HEK293T (cell line): ENCODE measurements around the gene NVL.

Experiments
- ARNT ChIP-seq: fragments of 450-650 bp; IDR thresholded peaks from 2 replicates; pipeline ENCODE4 v1.6.1; 2017; ENCODE audit warnings: mild to moderate bottlenecking
- BHLHE40 ChIP-seq: fragments of 450-650 bp; IDR thresholded peaks from 2 replicates; pipeline ENCODE4 v1.6.1; 2016; ENCODE audit warnings: mild to moderate bottlenecking, moderate library complexity, borderline replicate concordance
- ELF4 ChIP-seq: fragments of 450-650 bp; IDR thresholded peaks from 2 replicates; pipeline ENCODE4 v1.6.1; 2017; ENCODE audit warnings: antibody characterized with exemption
- FOXA1 ChIP-seq: fragments of 450-650 bp; IDR thresholded peaks from 2 replicates; pipeline ENCODE4 v1.6.1; 2016; ENCODE audit warnings: mild to moderate bottlenecking
- FOXM1 ChIP-seq: fragments of 450-650 bp; IDR thresholded peaks from 2 replicates; pipeline ENCODE4 v1.6.1; 2017; ENCODE audit warnings: mild to moderate bottlenecking, borderline replicate concordance
- NFRKB ChIP-seq: fragments of 450-650 bp; IDR thresholded peaks from 2 replicates; pipeline ENCODE4 v1.6.1; 2016; ENCODE audit warnings: mild to moderate bottlenecking, moderate library complexity
- PKNOX1 ChIP-seq: fragments of 450-650 bp; IDR thresholded peaks from 2 replicates; pipeline ENCODE4 v1.6.1; 2016
- SP1 ChIP-seq: fragments of 450-650 bp; IDR thresholded peaks from 2 replicates; pipeline ENCODE4 v1.6.1; 2017
- SUZ12 ChIP-seq: fragments of 450-650 bp; IDR thresholded peaks from 2 replicates; pipeline ENCODE4 v1.6.1; 2016; ENCODE audit warnings: mild to moderate bottlenecking
- TARDBP ChIP-seq: fragments of 450-650 bp; IDR thresholded peaks from 2 replicates; pipeline ENCODE4 v1.6.1; 2016

GRCh38 chr1:224274970-224275626 is 54.9 kb downstream of the NVL start:
- TF ChIP-seq SUZ12 (no peak), ELF4 (no peak), FOXA1 (no peak), PKNOX1 (no peak), ARNT (no peak), FOXM1 (no peak), TARDBP (no peak), SP1 (no peak), BHLHE40 (no peak), NFRKB (no peak)
